LNCaP clone FGC (cell line): ENCODE results near the gene ERICH2.

Source experiments
- DNase-seq: peaks from one replicate; pipeline ENCODE4 v3.0.0-alpha.2; 2011; ENCODE audit warnings: low read depth
- H3K4me3 ChIP-seq: 2 replicates; pipeline ENCODE4 v1.5.1; 2011; ENCODE audit warnings: mild to moderate bottlenecking, low read depth, low read length, control low read depth
- CTCF ChIP-seq: IDR thresholded peaks from 2 replicates; pipeline ENCODE4 v1.5.1; 2012; ENCODE audit warnings: mild to moderate bottlenecking; ENCODE audit not compliant: control insufficient read depth, insufficient read depth; ENCODE audit errors: extremely low read depth

Gene ERICH2

GRCh38 chr2:170820757-170821530 lies 50.8 kb downstream of the ERICH2 start:
- no peak for DNase-seq
- H3K4me3 ChIP-seq: no peak overlapping the region
- no peak for TF ChIP-seq CTCF

- DNase-seq: no peak
- H3K4me3 ChIP-seq: no peak overlapping the region
- no peak for TF ChIP-seq CTCF
These were observed 51.5 kb downstream of the ERICH2 start for GRCh38 chr2:170821531-170822289.

GRCh38 chr2:170822290-170823087 lies 52.3 kb downstream of the ERICH2 start:
- DNase-seq: no peak
- H3K4me3 ChIP-seq: no peak overlapping the region

GRCh38 chr2:170823088-170823897 lies 53.1 kb downstream of the ERICH2 start:
- DNase-seq: no peak
- H3K4me3 ChIP-seq: no peak overlapping the region
- TF ChIP-seq CTCF: no peak

More at GRCh38 chr2:170822290-170823087, 52.3 kb downstream of the ERICH2 start:
- TF ChIP-seq CTCF: no peak

- no peak overlapping the region for H3K4me3 ChIP-seq
- DNase-seq: no peak
These were observed 53.7 kb downstream of the ERICH2 start for GRCh38 chr2:170823898-170824215.

More at GRCh38 chr2:170823898-170824215, 53.7 kb downstream of the ERICH2 start:
- no peak for TF ChIP-seq CTCF
